ENCODE measurements around the gene KCNK16.

- TF ChIP-seq, protein P1, sequence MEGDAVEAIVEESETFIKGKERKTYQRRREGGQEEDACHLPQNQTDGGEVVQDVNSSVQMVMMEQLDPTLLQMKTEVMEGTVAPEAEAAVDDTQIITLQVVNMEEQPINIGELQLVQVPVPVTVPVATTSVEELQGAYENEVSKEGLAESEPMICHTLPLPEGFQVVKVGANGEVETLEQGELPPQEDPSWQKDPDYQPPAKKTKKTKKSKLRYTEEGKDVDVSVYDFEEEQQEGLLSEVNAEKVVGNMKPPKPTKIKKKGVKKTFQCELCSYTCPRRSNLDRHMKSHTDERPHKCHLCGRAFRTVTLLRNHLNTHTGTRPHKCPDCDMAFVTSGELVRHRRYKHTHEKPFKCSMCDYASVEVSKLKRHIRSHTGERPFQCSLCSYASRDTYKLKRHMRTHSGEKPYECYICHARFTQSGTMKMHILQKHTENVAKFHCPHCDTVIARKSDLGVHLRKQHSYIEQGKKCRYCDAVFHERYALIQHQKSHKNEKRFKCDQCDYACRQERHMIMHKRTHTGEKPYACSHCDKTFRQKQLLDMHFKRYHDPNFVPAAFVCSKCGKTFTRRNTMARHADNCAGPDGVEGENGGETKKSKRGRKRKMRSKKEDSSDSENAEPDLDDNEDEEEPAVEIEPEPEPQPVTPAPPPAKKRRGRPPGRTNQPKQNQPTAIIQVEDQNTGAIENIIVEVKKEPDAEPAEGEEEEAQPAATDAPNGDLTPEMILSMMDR (IDR thresholded peaks at IDR 0.05) = no peak
- no peak for TF ChIP-seq POLR2A (IDR thresholded peaks at IDR 0.05)
These were observed 26.9 kb downstream of the KCNK16 start for GRCh38 chr6:39295611-39296011.
